Activated T-helper 17 cell treated with anti-CD3 and anti-CD28 coated beads, Interleukin-2, amount 50 U/mL, for 72 hours (primary cell): ENCODE results near the gene LNPK. TPM values are rescaled to one million over a fixed set of nuclear protein-coding genes. Genes with fewer than 3 reads are reported as not detected.
"Not testable (repeated sequence)": the region's sequence is repeated elsewhere in the genome, so short reads cannot be mapped to it uniquely, and the experiment has no call there.

ENCODE experiments used
- ATAC-seq: fragments of 150-1000 bp; cut with Tn5 transposase; replicated peaks from 2 replicates; pipeline ENCODE4 v1.10.0; 2021; ENCODE audit warnings: mild to moderate bottlenecking, moderate library complexity
- H3K27ac Mint-ChIP-seq: one replicate; pipeline ENCODE4 v1.8.0; 2022; ENCODE audit warnings: mixed read lengths
- H3K27me3 Mint-ChIP-seq: one replicate; pipeline ENCODE4 v1.8.0; 2022; ENCODE audit warnings: mixed read lengths
- H3K36me3 Mint-ChIP-seq: one replicate; pipeline ENCODE4 v1.8.0; 2022; ENCODE audit warnings: low read depth, mild to moderate bottlenecking, mixed read lengths
- H3K4me1 Mint-ChIP-seq: one replicate; pipeline ENCODE4 v1.8.0; 2022; ENCODE audit warnings: mixed read lengths
- H3K4me3 Mint-ChIP-seq: one replicate; pipeline ENCODE4 v1.8.0; 2022; ENCODE audit warnings: mild to moderate bottlenecking, mixed read lengths
- H3K9me3 Mint-ChIP-seq: one replicate; pipeline ENCODE4 v1.8.0; 2022; ENCODE audit warnings: mixed read lengths
- total RNA-seq, 2 donors: library from RNA; stranded (reverse); gene quantifications; one replicate each; pipeline ENCODE4 v1.2.3, GENCODE V29; 2022

The LNPK gene
- total RNA-seq, 2 donors from 2014 or later, result 30.1 to 35.2 TPM

DNA sequence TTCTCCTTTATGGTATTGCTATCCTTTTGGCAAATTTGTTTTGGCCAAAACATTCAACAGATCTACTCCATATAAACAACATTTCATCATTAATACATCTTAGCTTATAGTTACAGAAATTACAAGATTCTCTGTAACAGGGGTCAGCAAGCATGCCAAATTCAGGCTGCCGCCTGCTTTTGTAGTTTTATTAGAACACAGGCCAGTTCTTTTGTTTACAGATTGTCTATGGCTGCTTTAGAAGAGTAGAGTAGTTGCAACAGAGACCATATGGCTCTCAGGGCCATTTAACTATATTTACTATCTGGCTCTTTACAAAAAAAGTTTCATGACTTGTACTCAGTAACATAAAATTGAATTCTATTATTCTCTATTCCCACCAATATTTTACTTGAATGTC lies 53.9 kb downstream of the LNPK start:
- Mint-ChIP-seq H3K27ac (no peak overlapping the region), H3K36me3 (peaks cover 54% of the 10 kb centered on the region), H3K4me3 (no peak overlapping the region), H3K4me1 (no peaks in the 10 kb centered on the region), H3K9me3 (no peaks in the 10 kb centered on the region), H3K27me3 (no peaks in the 10 kb centered on the region)
- no peak for ATAC-seq

DNA sequence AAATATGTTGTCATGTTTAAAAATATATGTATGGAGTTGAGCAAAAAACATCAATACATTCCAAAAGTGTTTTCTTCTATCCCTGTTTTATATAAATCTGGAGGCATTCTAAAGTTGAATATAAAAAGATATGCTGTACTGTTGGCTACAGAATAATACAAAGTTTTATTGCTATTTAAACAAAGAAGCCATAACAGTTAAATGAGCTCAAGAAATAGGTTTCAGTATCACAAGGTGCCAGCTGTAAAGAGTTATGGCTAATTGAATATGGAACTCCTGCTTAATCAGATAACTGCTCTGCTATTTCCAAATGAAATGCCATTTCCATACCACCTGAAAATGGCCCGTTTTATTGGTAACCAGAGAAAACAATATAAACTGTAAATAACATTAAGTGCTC lies 55.0 kb downstream of the LNPK start:
- Mint-ChIP-seq H3K4me1 (no peaks in the 10 kb centered on the region), H3K36me3 (peaks cover 55% of the 10 kb centered on the region), H3K9me3 (no peaks in the 10 kb centered on the region), H3K27me3 (no peaks in the 10 kb centered on the region), H3K4me3 (no peak overlapping the region), H3K27ac (no peak overlapping the region)
- ATAC-seq, result no peak

DNA sequence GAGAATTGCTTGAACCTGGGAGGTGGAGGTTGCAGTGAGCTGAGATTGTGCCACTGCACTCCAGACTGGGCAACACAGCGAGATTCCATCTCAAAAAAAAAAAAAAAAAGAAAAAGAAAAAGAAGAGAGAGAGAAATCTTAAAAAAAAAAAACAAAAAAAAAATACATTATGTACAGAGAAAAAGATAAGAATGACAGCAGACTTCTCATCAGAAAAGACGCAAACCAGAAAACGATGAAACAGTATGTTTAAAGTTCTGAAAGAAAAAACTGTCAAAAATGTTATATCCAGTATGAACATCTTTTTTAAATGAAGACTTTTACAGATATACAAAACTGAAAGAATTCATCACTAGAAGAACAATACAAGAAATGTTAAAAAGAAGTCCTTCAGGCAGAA lies 60.4 kb downstream of the LNPK start:
- no peaks in the 10 kb centered on the region for H3K27me3 Mint-ChIP-seq
- H3K9me3 Mint-ChIP-seq, result peaks cover 3% of the 10 kb centered on the region
- no peak overlapping the region for H3K27ac Mint-ChIP-seq
- ATAC-seq, result no peak
- H3K4me3 Mint-ChIP-seq, result no peak overlapping the region
- no peaks in the 10 kb centered on the region for H3K4me1 Mint-ChIP-seq
- H3K36me3 Mint-ChIP-seq, result peaks cover 82% of the 10 kb centered on the region

DNA sequence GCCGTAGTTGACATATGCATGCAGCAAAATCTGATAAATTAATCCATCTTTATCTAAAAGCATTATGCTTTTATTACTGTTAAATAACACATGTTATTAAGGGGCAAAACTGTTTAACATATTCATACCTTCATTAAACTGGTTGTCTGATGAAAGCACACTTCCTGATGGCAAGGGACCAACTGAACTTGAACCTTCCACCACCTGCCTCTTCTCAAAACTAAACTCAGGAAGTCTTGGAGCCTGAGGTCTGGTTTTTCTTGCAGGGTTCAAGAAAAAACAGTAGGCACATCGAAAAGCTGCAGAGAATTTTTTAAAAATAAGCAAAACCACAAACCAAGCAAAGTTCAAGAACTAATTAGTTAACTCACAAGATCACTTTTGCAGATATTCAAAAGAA lies 64.9 kb downstream of the LNPK start:
- Mint-ChIP-seq H3K36me3 (peaks cover 90% of the 10 kb centered on the region), H3K27ac (no peak overlapping the region), H3K4me3 (no peak overlapping the region), H3K27me3 (no peaks in the 10 kb centered on the region), H3K4me1 (no peaks in the 10 kb centered on the region), H3K9me3 (peaks cover 3% of the 10 kb centered on the region)
- ATAC-seq, result no peak

DNA sequence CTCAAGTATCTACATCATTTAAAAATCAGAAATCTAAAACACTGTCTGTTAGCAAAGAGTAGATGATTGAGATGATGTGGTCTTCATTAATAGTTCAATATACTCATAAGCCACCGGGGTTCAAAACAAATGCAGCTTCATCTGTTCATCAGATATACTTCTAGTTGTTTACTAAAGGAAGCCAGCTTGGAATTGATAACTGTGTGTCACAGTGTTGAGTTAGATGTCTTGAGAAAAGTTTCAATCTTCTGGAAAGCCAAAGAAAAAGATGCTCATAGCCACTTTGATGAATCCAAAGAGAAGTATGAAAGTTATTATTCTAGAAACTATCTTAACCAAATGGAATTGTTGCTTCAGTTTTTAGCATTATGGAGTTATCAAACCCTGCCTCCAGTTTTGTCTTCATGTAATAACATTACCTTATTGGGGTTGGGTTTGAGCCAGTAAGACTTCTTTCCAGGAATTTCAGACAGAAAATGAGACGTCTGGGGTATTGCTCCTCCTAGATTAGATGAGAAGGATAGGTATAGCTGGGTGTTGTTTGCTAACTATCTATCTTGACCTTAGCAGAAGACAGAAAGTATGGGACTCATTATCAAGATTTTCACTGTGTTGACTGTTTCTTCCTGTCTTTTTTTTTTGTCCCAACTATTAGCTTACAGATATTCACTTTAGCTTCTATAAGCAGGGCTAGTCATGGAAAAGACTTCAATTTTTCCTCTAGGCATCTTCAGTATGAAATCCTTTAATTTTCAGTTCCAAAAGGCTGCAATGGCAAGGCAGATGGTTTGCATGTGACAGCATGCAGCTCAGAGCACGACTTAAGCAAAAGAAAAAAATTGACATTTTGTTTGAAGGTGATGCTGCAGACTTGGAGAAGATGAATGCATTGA lies 66.5 kb downstream of the LNPK start:
- ATAC-seq, result no peak
- Mint-ChIP-seq H3K27me3 (no peaks in the 10 kb centered on the region), H3K27ac (no peak overlapping the region), H3K4me1 (no peaks in the 10 kb centered on the region), H3K4me3 (no peak overlapping the region), H3K36me3 (peaks cover 89% of the 10 kb centered on the region), H3K9me3 (no peaks in the 10 kb centered on the region)

DNA sequence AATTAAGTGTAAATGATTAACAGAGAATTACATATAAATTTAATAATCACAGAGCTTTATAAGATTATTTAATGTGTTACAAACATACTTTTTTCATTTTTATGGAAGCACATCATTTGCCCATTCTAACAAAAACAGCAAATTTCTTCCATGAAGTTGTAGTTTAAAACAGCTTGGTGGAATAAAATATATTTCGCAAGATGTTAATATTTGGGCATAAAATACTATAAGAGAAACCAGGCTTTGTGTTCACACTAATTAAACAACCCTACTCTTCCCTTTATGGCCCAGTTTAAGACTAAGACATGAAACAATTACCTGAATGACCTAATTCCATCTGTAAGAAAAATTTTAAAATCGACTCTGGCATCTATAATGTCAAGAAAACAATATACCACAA lies 69.4 kb downstream of the LNPK start:
- no peak overlapping the region for H3K27ac Mint-ChIP-seq
- no peaks in the 10 kb centered on the region for H3K9me3 Mint-ChIP-seq
- peaks cover 81% of the 10 kb centered on the region for H3K36me3 Mint-ChIP-seq
- no peaks in the 10 kb centered on the region for H3K27me3 Mint-ChIP-seq
- no peak overlapping the region for H3K4me3 Mint-ChIP-seq
- no peaks in the 10 kb centered on the region for H3K4me1 Mint-ChIP-seq
- ATAC-seq, result no peak

DNA sequence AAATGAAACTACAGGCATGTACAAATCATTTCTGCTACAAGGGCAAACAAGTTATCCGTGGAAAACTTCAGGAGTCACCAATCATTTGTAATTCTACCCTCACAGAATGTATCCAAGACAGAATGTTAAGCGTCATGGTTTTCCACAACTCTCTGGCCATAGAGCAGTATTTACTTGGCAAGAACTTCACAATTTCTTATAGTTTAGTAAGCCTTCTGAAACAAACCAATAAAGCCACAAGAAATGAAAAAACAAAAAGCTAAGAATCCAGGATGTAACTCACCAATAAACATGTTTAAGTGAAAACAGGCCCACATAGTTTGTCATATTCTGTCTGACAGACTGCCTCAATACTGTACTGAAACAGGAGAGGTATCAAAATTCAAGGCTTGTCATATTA lies 70.3 kb downstream of the LNPK start:
- no peak for ATAC-seq
- H3K36me3 Mint-ChIP-seq, result peaks cover 81% of the 10 kb centered on the region
- H3K4me3 Mint-ChIP-seq, result no peak overlapping the region
- H3K4me1 Mint-ChIP-seq, result no peaks in the 10 kb centered on the region
- H3K9me3 Mint-ChIP-seq, result peaks cover 1% of the 10 kb centered on the region
- H3K27me3 Mint-ChIP-seq, result no peaks in the 10 kb centered on the region
- H3K27ac Mint-ChIP-seq, result no peak overlapping the region

DNA sequence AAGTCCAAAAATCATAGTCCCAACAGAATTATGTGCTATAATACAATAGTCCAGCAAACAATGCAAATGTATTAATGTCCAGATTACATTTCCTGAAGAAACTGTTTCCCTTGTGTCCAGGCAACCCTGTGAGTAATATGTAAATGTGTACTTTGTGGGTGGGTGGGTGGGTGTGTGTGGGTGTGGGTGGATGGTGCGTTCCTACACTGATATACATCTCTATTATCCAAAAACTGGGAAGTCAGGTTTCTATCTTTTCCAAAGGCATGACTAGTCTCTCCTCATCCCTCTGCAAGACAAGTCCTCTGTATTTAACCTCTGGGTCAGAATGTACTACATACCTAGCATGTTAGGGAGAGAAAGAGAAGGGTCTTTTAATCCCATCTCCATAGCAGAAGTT lies 71.6 kb downstream of the LNPK start:
- Mint-ChIP-seq H3K36me3 (peaks cover 74% of the 10 kb centered on the region), H3K27ac (no peak overlapping the region), H3K4me3 (no peak overlapping the region), H3K27me3 (no peaks in the 10 kb centered on the region), H3K9me3 (peaks cover 4% of the 10 kb centered on the region), H3K4me1 (no peaks in the 10 kb centered on the region)
- no peak for ATAC-seq

DNA sequence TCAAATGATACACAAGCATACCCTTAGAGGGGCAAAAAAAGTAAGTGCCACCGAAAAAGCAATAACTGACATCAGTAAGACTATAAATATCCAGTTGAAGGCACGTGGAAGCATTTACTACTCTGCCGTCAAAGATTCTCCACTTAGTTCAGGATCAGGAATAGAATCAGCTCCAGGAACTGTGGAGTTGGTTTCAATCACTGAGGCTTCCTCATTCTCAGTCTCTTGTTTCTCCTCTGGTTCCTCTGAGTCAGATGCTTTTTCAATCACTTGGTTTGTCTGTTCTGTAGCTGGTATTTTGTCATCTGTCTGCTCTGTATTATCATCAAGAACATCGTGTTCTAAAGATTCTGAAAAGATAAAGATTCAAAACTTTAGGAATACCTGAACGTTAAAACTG lies 72.2 kb downstream of the LNPK start:
- Mint-ChIP-seq H3K9me3 (peaks cover 4% of the 10 kb centered on the region), H3K4me3 (no peak overlapping the region), H3K27ac (no peak overlapping the region), H3K27me3 (no peaks in the 10 kb centered on the region), H3K36me3 (peaks cover 68% of the 10 kb centered on the region), H3K4me1 (no peaks in the 10 kb centered on the region)
- ATAC-seq, result no peak

DNA sequence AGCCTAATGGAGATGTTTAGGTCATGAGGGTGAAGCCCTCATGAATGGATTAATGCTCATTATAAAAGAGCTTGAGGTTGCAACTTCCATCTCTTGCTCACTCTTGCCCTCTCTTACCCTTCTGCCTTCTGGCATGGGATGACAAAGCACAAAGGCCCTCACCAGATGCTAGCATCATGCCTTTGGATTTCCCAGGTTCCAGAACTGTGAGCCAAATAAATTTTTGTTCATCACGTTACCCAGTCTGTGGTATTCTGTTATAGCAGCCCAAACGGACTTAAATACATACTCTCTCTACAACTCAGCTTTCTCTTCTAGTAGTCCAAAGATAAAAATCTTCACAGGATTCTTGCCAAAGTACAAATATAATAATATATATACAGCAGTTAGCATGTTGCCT lies 75.8 kb downstream of the LNPK start:
- H3K9me3 Mint-ChIP-seq, result peaks cover 4% of the 10 kb centered on the region
- peaks cover 38% of the 10 kb centered on the region for H3K36me3 Mint-ChIP-seq
- H3K27me3 Mint-ChIP-seq, result no peaks in the 10 kb centered on the region
- no peak for ATAC-seq
- H3K4me3 Mint-ChIP-seq, result no peak overlapping the region
- no peaks in the 10 kb centered on the region for H3K4me1 Mint-ChIP-seq
- H3K27ac Mint-ChIP-seq, result no peak overlapping the region

DNA sequence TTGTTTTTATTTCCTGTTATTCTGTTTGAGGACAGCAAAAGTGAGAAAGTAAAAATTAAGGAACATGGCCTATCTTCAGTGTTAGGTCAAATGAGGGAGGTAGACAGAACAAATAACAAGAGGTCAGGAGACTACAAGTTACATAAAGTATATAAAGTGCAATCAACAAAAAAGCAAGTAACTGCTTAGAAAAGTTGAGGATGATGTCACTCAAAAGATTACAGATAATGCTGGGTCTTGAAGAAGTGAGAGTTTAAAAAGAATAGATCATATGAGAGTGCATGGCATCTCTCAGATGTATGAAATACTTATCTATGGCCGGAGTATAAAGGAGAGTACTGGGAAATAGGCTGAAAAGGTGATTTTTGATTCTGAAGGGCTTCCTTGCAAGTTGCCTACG lies 79.9 kb downstream of the LNPK start:
- no peak overlapping the region for H3K27ac Mint-ChIP-seq
- no peak for ATAC-seq
- peaks cover 4% of the 10 kb centered on the region for H3K9me3 Mint-ChIP-seq
- no peaks in the 10 kb centered on the region for H3K27me3 Mint-ChIP-seq
- H3K4me3 Mint-ChIP-seq, result no peak overlapping the region
- peaks cover 9% of the 10 kb centered on the region for H3K36me3 Mint-ChIP-seq
- no peaks in the 10 kb centered on the region for H3K4me1 Mint-ChIP-seq

DNA sequence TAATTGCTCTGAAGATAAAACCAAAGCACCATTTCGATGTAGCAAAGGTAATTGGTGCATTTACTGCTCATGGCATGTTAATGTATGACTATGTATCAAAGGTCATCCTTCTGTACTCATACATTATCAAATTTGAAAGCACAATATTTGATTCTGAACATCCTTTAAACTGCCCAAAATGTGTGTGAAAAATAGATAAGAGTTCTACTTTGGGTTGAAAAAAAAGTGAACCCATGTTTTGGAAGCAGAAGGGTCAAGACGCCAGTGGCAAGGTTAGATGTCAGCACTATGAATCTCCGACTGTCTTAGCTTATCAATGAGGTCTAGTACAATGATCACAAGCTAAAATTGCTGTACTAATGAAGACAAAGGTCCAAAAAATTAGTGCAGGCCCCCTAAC lies 83.1 kb downstream of the LNPK start:
- H3K36me3 Mint-ChIP-seq, result no peaks in the 10 kb centered on the region
- no peaks in the 10 kb centered on the region for H3K9me3 Mint-ChIP-seq
- H3K4me1 Mint-ChIP-seq, result no peaks in the 10 kb centered on the region
- ATAC-seq, result no peak
- H3K27me3 Mint-ChIP-seq, result no peaks in the 10 kb centered on the region
- no peak overlapping the region for H3K27ac Mint-ChIP-seq
- no peak overlapping the region for H3K4me3 Mint-ChIP-seq

DNA sequence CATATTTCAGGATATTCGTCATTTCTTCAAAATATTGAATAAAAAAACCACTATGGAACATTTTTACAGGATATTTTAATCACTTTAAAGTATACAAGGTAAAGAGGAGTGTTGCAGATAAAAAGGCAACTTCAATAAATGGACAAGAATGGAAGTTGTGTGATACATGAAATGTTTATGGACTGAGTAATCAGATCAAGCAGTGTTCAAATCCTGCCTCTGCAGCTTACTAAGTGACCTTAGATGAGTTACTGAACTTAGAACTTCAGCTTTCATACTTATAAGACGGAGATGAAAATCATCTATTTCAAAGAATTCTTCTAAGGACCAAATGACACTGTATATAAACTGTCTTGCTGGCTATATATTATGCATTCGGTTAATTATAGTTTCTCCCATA lies 87.2 kb downstream of the LNPK start:
- H3K27ac Mint-ChIP-seq, result no peak overlapping the region
- no peaks in the 10 kb centered on the region for H3K36me3 Mint-ChIP-seq
- no peak overlapping the region for H3K4me3 Mint-ChIP-seq
- H3K9me3 Mint-ChIP-seq, result peaks cover 5% of the 10 kb centered on the region
- no peaks in the 10 kb centered on the region for H3K4me1 Mint-ChIP-seq
- no peak for ATAC-seq
- H3K27me3 Mint-ChIP-seq, result peaks cover 13% of the 10 kb centered on the region

DNA sequence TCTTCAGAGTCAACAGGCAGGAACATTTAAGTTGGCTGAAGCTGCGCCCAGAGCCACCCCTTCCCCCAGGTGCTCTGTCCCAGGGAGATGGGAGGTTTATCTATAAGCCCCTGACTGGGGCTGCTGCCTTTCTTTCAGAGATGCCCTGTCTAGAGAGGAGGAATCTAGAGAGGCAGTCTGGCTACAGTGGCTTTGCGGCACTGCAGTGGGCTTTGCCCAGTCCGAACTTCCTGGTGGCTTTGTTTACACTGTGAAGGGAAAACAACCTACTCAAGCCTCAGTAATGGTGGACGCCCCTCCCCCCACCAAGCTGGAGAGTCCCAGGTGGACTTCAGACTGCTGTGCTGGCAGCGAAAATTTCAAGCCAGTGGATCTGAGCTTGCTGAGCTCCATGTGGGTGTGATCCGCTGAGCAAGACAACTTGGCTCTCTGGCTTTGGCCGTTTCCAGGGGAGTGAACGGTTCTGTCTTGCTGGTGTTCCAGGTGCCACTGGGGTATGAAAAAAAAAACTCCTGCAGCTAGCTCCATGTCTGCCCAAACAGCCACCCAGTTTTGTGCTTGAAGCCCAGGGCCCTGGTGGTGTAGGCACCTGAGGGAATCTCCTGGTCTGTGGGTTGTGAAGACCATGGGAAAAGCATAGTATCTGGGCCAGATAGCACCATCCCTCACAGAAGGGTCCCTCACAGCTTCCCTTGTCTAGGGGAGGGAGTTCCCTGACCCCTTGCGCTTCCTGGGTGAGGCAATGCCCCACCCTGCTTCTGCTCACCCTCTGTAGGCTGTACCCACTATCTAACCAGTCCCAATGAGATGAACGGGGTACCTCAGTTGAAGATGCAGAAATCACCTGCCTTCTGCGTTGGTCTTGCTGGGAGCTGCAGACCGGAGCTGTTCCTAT lies 88.0 kb downstream of the LNPK start:
- not testable (repeated sequence) for H3K9me3 Mint-ChIP-seq, H3K36me3 Mint-ChIP-seq, H3K27ac Mint-ChIP-seq, H3K4me3 Mint-ChIP-seq, H3K4me1 Mint-ChIP-seq, ATAC-seq
- H3K27me3 Mint-ChIP-seq, result peaks cover 14% of the 10 kb centered on the region

DNA sequence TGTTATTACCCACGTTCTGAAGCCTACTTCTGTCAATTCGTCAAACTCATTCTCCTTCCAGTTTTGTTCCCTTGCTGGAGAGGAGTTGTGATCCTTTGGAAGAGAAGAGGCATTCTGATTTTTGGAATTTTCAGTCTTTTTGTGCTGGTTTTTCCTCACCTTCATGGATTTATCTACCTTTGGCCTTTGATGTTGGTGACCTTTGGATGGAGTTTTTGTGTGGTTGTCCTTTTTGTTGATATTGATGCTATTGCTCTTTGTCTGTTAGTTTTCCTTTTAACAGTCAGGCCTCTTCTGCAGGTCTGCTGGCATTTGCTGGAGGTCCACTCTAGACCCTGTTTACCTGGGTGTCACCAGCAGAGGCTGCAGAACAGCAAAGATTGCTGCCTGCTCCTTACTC lies 88.8 kb downstream of the LNPK start:
- H3K27me3 Mint-ChIP-seq, result peaks cover 16% of the 10 kb centered on the region
- not testable (repeated sequence) for H3K4me1 Mint-ChIP-seq, H3K9me3 Mint-ChIP-seq, ATAC-seq, H3K36me3 Mint-ChIP-seq, H3K27ac Mint-ChIP-seq, H3K4me3 Mint-ChIP-seq
